B cell (primary cell): ENCODE results near the gene COL5A1. TPM values are rescaled to one million over a fixed set of nuclear protein-coding genes. Genes with fewer than 3 reads are reported as not detected.

ENCODE experiments used
- ATAC-seq: fragments of 200-7000 bp; cut with Tn5 transposase; one replicate; pipeline ENCODE4 v1.10.0; 2021; ENCODE audit warnings: low read depth, mild to moderate bottlenecking, moderate number of reproducible peaks, moderate library complexity
- CTCF ChIA-PET: fragments of 350-600 bp; sonication (Branson Sonifier 250); formaldehyde crosslinking; loops from one replicate; lab custom pipeline; 2021; ENCODE audit warnings: antibody characterized with exemption, inconsistent platforms; lab: Charles Lee
- POLR2A ChIA-PET: fragments of 350-600 bp; sonication (Branson Sonifier 250); formaldehyde crosslinking; loops from one replicate; lab custom pipeline; 2021; ENCODE audit warnings: antibody characterized with exemption; lab: Charles Lee
- DNase-seq: peaks from one replicate; pipeline ENCODE4 v3.0.0; 2013
- H2AFZ ChIP-seq: 2 replicates; pipeline ENCODE4 v1.6.1; 2012; ENCODE audit warnings: mild to moderate bottlenecking, low read depth, low read length; ENCODE audit not compliant: insufficient read depth, poor library complexity, severe bottlenecking
- H3K27ac ChIP-seq, 2 donors: 1 replicate in 1 of 2; 2 replicates in 1 of 2; pipeline ENCODE4 v1.5.1; 2012 to 2013; ENCODE audit warnings: low read length in 2 of 2, mild to moderate bottlenecking in 2 of 2, moderate library complexity in 1 of 2
- H3K27me3 ChIP-seq, 4 experiments: fragments of 200-600 bp in 1 of 4; sonication (generic) in 1 of 4; replicated peaks in 1 of 4; 1 replicate in 2 of 4; 2 replicates in 2 of 4; pipeline versions ENCODE4 v1.6.1 to v1.7.0; 2013 to 2016; ENCODE audit warnings: low read length in 3 of 4, mild to moderate bottlenecking in 2 of 4, mixed read lengths in 1 of 4, moderate library complexity in 1 of 4; ENCODE audit not compliant: insufficient read depth in 4 of 4, control insufficient read depth in 3 of 4; ENCODE audit errors: control extremely low read depth in 1 of 4
- H3K36me3 ChIP-seq, 2 experiments: replicated peaks in 1 of 2; 1 replicate in 1 of 2; 2 replicates in 1 of 2; pipeline versions ENCODE4 v1.6.1 to v1.7.1; 2013; ENCODE audit warnings: low read length in 1 of 2; ENCODE audit not compliant: insufficient read depth in 2 of 2, control insufficient read depth in 1 of 2; ENCODE audit errors: control extremely low read depth in 1 of 2, extremely low read depth in 1 of 2
- H3K4me1 ChIP-seq, 2 donors: fragments of 200-600 bp in 1 of 2; sonication (generic) in 1 of 2; 1 replicate in 1 of 2; 2 replicates in 1 of 2; pipeline versions ENCODE4 v1.5.1 to v1.6.1; 2013 to 2017; ENCODE audit warnings: low read length in 2 of 2; ENCODE audit not compliant: control insufficient read depth in 2 of 2, insufficient read depth in 2 of 2
- H3K4me2 ChIP-seq: replicated peaks from 2 replicates; pipeline ENCODE3; 2012; ENCODE audit warnings: mild to moderate bottlenecking, low read depth, low read length; ENCODE audit not compliant: poor library complexity, severe bottlenecking
- H3K4me3 ChIP-seq, 5 experiments: fragments of 200-600 bp in 1 of 5; sonication (generic) in 1 of 5; 1 replicate in 3 of 5; 2 replicates in 2 of 5; pipeline versions ENCODE4 v1.5.1 to v1.7.0; 2011 to 2016; ENCODE audit warnings: low read length in 4 of 5, mild to moderate bottlenecking in 4 of 5, low read depth in 2 of 5, control low read depth in 1 of 5, moderate library complexity in 1 of 5; ENCODE audit not compliant: insufficient read depth in 1 of 5; ENCODE audit errors: control extremely low read depth in 1 of 5, extremely low read depth in 1 of 5
- H3K79me2 ChIP-seq: fragments of 200-600 bp; sonication (generic); one replicate; pipeline ENCODE4 v1.6.0; 2016; ENCODE audit warnings: low read length; ENCODE audit not compliant: control insufficient read depth, insufficient read depth
- H3K9ac ChIP-seq: fragments of 200-600 bp; sonication (generic); 2 replicates; pipeline ENCODE4 v1.6.1; 2017; ENCODE audit warnings: mild to moderate bottlenecking, low read length, moderate library complexity
- H3K9me3 ChIP-seq, 3 donors: one replicate each; pipeline versions ENCODE4 v1.6.1 to v1.7.1; 2013; ENCODE audit warnings: low read length in 2 of 3; ENCODE audit not compliant: control insufficient read depth in 2 of 3, insufficient read depth in 1 of 3; ENCODE audit errors: control extremely low read depth in 1 of 3
- H4K20me1 ChIP-seq: 2 replicates; pipeline ENCODE4 v1.6.0; 2012; ENCODE audit warnings: mild to moderate bottlenecking, low read length; ENCODE audit not compliant: insufficient read depth, control insufficient read depth, poor library complexity, severe bottlenecking
- H3K27ac Mint-ChIP-seq: one replicate; pipeline ENCODE4 v1.8.0; 2021; ENCODE audit warnings: mixed read lengths
- H3K27me3 Mint-ChIP-seq: one replicate; pipeline ENCODE4 v1.8.0; 2021; ENCODE audit warnings: mixed read lengths
- H3K4me1 Mint-ChIP-seq: one replicate; pipeline ENCODE4 v1.8.0; 2021; ENCODE audit warnings: mixed read lengths
- H3K4me3 Mint-ChIP-seq: one replicate; pipeline ENCODE4 v1.8.0; 2021; ENCODE audit warnings: mixed read lengths
- H3K9me3 Mint-ChIP-seq: one replicate; pipeline ENCODE4 v1.8.0; 2022; ENCODE audit warnings: mixed read lengths; ENCODE audit not compliant: insufficient read depth
- CTCF ChIP-seq: fragments of 200-600 bp; IDR thresholded peaks from one replicate; pipeline ENCODE4 v1.8.0; 2022; ENCODE audit warnings: antibody characterized with exemption, mild to moderate bottlenecking
- EZH2 ChIP-seq: IDR thresholded peaks from 2 replicates; pipeline ENCODE4 v1.6.1; 2012; ENCODE audit warnings: borderline replicate concordance, low read depth, mild to moderate bottlenecking, moderate library complexity, low read length; ENCODE audit not compliant: insufficient read depth, poor library complexity, severe bottlenecking
- WGBS: methylation state at CpG from one replicate; pipeline ENCODE4 v1.1.5; 2013; ENCODE audit warnings: missing lambda C conversion rate; ENCODE audit not compliant: insufficient coverage; 5-methylcytosine and 5-hydroxymethylcytosine counted together
- intact Hi-C: fragments of 100-400 bp; cut with micrococcal nuclease; formaldehyde crosslinking; loops from one replicate; pipeline ENCODE4 v1.10.0; 2022
- polyA plus RNA-seq: library from polyadenylated mRNA; depleted of rRNA; stranded (reverse); fragments of >200 nt; gene quantifications from 2 replicates; pipeline ENCODE4 v1.2.3, GENCODE V29; 2012
- total RNA-seq, 2 donors: library from RNA; stranded (reverse); fragments of 120-200 nt in 1 of 2; gene quantifications; 1 replicate in 1 of 2; 2 replicates in 1 of 2; pipeline versions ENCODE4 v1.2.3 to v1.2.4, GENCODE V29; 2013 to 2022

The COL5A1 gene
- total and polyA plus RNA-seq, 2 donors (not counting 1 experiment from before 2014, with no cell fraction given), result 0.06 TPM; not detected in 1

DNA sequence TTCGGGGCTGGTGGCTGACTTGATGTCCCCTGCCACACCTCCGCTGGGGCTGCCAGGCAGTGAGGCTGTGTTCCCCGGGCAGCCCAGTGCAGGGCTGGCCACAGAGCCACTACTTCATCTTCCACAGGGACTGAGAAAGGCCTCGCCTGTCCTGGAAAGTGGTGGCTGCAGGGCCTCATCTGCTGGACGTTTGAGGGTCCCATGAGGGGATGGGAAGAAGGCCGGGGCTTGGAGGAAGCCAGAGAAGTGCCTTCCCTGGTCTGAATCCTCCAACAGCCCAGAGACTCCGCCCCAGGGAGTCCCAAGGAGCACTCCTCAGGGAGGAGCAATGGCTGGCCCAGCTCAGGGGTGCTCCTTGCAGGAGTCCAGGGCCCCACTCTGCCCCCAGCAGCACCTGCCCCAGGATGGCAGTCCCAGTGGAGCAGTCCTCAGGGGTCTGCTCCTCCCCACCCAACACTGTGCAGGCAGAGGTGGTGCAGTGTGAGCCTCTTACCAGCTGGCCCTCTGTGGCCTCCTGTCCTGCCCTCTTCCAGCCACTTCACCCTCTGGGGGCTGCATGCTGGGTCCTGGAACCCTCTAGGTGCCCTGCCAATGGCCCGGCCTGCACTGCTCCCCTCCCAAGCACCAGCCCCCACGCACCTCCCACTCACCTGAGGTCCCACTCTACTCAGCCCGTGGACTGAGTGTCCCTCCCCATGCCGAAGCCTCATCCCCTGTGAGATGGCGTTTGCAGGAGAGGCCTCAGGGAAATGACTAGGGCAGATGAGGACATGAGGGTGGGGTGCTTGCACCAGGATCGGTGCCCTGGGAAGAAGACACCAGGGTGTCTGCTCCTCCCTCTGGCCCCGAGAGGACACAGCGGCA lies 47.3 kb upstream of the COL5A1 start:
- no peak overlapping the region for H3K4me3 ChIP-seq
- H4K20me1 ChIP-seq, result no peaks in the 10 kb centered on the region
- H3K27ac ChIP-seq, result no peak overlapping the region
- CTCF ChIA-PET, result no interaction called here
- TF ChIP-seq EZH2 (no peak), CTCF (no peak)
- Mint-ChIP-seq H3K4me3 (no peak overlapping the region), H3K9me3 (no peaks in the 10 kb centered on the region), H3K27me3 (peaks cover 9% of the 10 kb centered on the region), H3K4me1 (no peaks in the 10 kb centered on the region), H3K27ac (no peak overlapping the region)
- H2AFZ ChIP-seq, result no peak overlapping the region
- H3K9ac ChIP-seq, result no peak overlapping the region
- peaks cover 0 to 3% (median 0%) of the 10 kb centered on the region in 3 donors for H3K9me3 ChIP-seq
- H3K79me2 ChIP-seq, result no peaks in the 10 kb centered on the region
- no peaks in the 10 kb centered on the region for H3K4me1 ChIP-seq
- intact Hi-C loops, result no loop called here
- no peak overlapping the region for H3K4me2 ChIP-seq
- ATAC-seq (no peak), DNase-seq (no peak)
- POLR2A ChIA-PET, result no interaction called here
- H3K27me3 ChIP-seq, result peaks cover 0 to 4% (median 0%) of the 10 kb centered on the region in 4 experiments
- 83% methylated on average over 15 of the region's 15 CpGs for WGBS
- no peaks in the 10 kb centered on the region for H3K36me3 ChIP-seq

DNA sequence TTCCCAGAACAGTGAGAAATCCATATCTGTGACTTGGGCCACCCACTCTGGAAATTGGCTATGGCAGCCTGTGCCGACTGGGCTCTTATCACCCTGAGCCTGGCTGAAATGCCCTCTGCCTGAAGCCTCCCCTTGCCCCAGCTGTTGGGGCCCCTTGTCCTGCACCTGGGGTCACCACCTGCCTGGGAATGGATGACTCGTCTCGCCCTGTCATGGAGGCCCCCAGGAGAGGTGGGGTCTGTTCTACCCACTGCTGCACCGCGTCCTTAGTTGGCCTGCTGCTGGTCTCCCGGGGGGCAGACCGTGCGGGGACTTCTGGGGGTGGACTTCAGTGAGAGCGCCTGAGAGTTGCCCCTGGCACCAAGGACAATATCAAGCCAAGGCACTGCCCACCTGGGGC lies 46.6 kb upstream of the COL5A1 start:
- H2AFZ ChIP-seq, result no peak overlapping the region
- peaks cover 0 to under 1% (median 0%) of the 10 kb centered on the region in 4 experiments for H3K27me3 ChIP-seq
- no peak for TF ChIP-seq CTCF
- TF ChIP-seq EZH2, result no peak
- no peak overlapping the region for H3K4me3 Mint-ChIP-seq
- H3K27ac Mint-ChIP-seq, result no peak overlapping the region
- ATAC-seq (no peak), DNase-seq (no peak)
- intact Hi-C loops, result no loop called here
- H3K79me2 ChIP-seq, result no peaks in the 10 kb centered on the region
- H3K4me1 Mint-ChIP-seq, result no peaks in the 10 kb centered on the region
- peaks cover 0 to 3% (median 0%) of the 10 kb centered on the region in 3 donors for H3K9me3 ChIP-seq
- H3K36me3 ChIP-seq, result no peaks in the 10 kb centered on the region
- no peak overlapping the region for H3K4me3 ChIP-seq
- H3K9ac ChIP-seq, result no peak overlapping the region
- peaks cover 9% of the 10 kb centered on the region for H3K27me3 Mint-ChIP-seq
- CTCF ChIA-PET, result no interaction called here
- H3K4me1 ChIP-seq, result no peaks in the 10 kb centered on the region
- no peak overlapping the region for H3K4me2 ChIP-seq
- H3K27ac ChIP-seq, result no peak overlapping the region
- H3K9me3 Mint-ChIP-seq, result no peaks in the 10 kb centered on the region
- H4K20me1 ChIP-seq, result no peaks in the 10 kb centered on the region
- POLR2A ChIA-PET, result no interaction called here
- 97% methylated on average over 9 of the region's 9 CpGs for WGBS
